NT2/D1 (cell line): ENCODE measurements around the gene ARHGEF37.

Experiments used
- SUZ12 ChIP-seq: IDR thresholded peaks from 2 replicates; pipeline ENCODE4 v1.6.1; 2011; ENCODE audit not compliant: insufficient read length, insufficient read depth; ENCODE audit errors: extremely low read depth
- ZNF274 ChIP-seq: IDR thresholded peaks from 2 replicates; pipeline ENCODE4 v1.6.1; 2011; ENCODE audit warnings: mild to moderate bottlenecking, low read depth, low read length

GRCh38 chr5:149632311-149633251 lies 51.3 kb downstream of the ARHGEF37 start:
- TF ChIP-seq SUZ12 (no peak), ZNF274 (no peak)
